Brain microvascular endothelial cell (primary cell): ENCODE data around the gene CROCC2.

ENCODE experiments used
- DNase-seq: peaks from one replicate; pipeline ENCODE4 v3.0.0-alpha.2; 2020
- H3K27ac ChIP-seq: fragments of 250-450 bp; sonication (Bioruptor Pico); 2 replicates; pipeline ENCODE4 v1.5.1; 2020; ENCODE audit warnings: mild to moderate bottlenecking, moderate library complexity
- H3K27me3 ChIP-seq: fragments of 250-450 bp; sonication (Bioruptor Pico); replicated peaks from 2 replicates; pipeline ENCODE4 v1.5.1; 2020; ENCODE audit warnings: mild to moderate bottlenecking
- H3K36me3 ChIP-seq: fragments of 250-450 bp; sonication (Bioruptor Pico); replicated peaks from 2 replicates; pipeline ENCODE4 v1.5.1; 2020; ENCODE audit warnings: mild to moderate bottlenecking
- H3K4me3 ChIP-seq: 2 replicates; pipeline ENCODE4 v1.5.1; 2011; ENCODE audit warnings: low read depth, mild to moderate bottlenecking, control low read depth, low read length, moderate library complexity
- CTCF ChIP-seq: IDR thresholded peaks from 2 replicates; pipeline ENCODE4 v1.5.1; 2011; ENCODE audit warnings: low read depth, mild to moderate bottlenecking, moderate library complexity, low read length, control low read depth, inconsistent platforms; ENCODE audit errors: missing control alignments
- in situ Hi-C: cut with HindIII; loops from 2 replicates; pipeline ENCODE4 v1.10.0; 2017; ENCODE audit warnings: low sequenced_read_pairs, low pct_ligation_motif_present

The CROCC2 gene

GRCh38 chr2:240964704-240965295, 58.7 kb downstream of the CROCC2 start:
- DNase-seq, result no peak

GRCh38 chr2:240965296-240965904, 59.3 kb downstream of the CROCC2 start:
- no peak overlapping the region for H3K4me3 ChIP-seq
- H3K27me3 ChIP-seq, result peaks cover 2% of the 10 kb centered on the region
- in situ Hi-C loops, result no loop called here

More at GRCh38 chr2:240964704-240965295, 58.7 kb downstream of the CROCC2 start:
- no peaks in the 10 kb centered on the region for H3K36me3 ChIP-seq
- H3K27ac ChIP-seq, result no peak overlapping the region
- H3K4me3 ChIP-seq, result no peak overlapping the region
- no peak for TF ChIP-seq CTCF
- in situ Hi-C loops, result no loop called here
- H3K27me3 ChIP-seq, result peaks cover 8% of the 10 kb centered on the region

GRCh38 chr2:240965905-240966456, 59.8 kb downstream of the CROCC2 start:
- TF ChIP-seq CTCF, result no peak
- DNase-seq, result no peak
- no peaks in the 10 kb centered on the region for H3K27me3 ChIP-seq
- no peak overlapping the region for H3K4me3 ChIP-seq
- in situ Hi-C loops, result no loop called here
- H3K36me3 ChIP-seq, result no peaks in the 10 kb centered on the region
- no peak overlapping the region for H3K27ac ChIP-seq

More at GRCh38 chr2:240965296-240965904, 59.3 kb downstream of the CROCC2 start:
- no peak for DNase-seq
- no peak overlapping the region for H3K27ac ChIP-seq
- no peaks in the 10 kb centered on the region for H3K36me3 ChIP-seq
- no peak for TF ChIP-seq CTCF

GRCh38 chr2:240966457-240966905, 60.3 kb downstream of the CROCC2 start:
- no peaks in the 10 kb centered on the region for H3K27me3 ChIP-seq
- DNase-seq, result no peak
- TF ChIP-seq CTCF, result no peak

GRCh38 chr2:240966906-240967680, 61.0 kb downstream of the CROCC2 start:
- DNase-seq, result no peak
- no peak overlapping the region for H3K27ac ChIP-seq
- H3K36me3 ChIP-seq, result no peaks in the 10 kb centered on the region
- H3K27me3 ChIP-seq, result no peaks in the 10 kb centered on the region
- in situ Hi-C loops, result no loop called here
- no peak for TF ChIP-seq CTCF
- no peak overlapping the region for H3K4me3 ChIP-seq

More at GRCh38 chr2:240966457-240966905, 60.3 kb downstream of the CROCC2 start:
- H3K36me3 ChIP-seq, result no peaks in the 10 kb centered on the region
- no peak overlapping the region for H3K4me3 ChIP-seq
- no peak overlapping the region for H3K27ac ChIP-seq
- in situ Hi-C loops, result no loop called here
